ENCODE data around the gene RAP2A. TPM values are rescaled to one million over a fixed set of nuclear protein-coding genes. Genes with fewer than 3 reads are reported as not detected.
A peak's percentile ranks its signal among the peaks of the same experiment; 100 is the strongest.

Gene RAP2A
- total RNA-seq, 2 donors from 2014 or later, result 31.0 to 39.4 TPM

GRCh38 chr13:97434397-97435201, 630 bp downstream of the RAP2A start:
- ATAC-seq (ENCODE audit: insufficient number of reproducible peaks, low FRiP score, low read depth), result no peak
- no peaks in the 10 kb centered on the region for H3K36me3 ChIP-seq
- no peak for TF ChIP-seq CTCF (IDR thresholded peaks at IDR 0.05)
- H3K4me3 ChIP-seq, result peak overlapping the region; percentile 91
- H3K27me3 ChIP-seq (replicated peaks; ENCODE audit: insufficient read depth), result no peaks in the 10 kb centered on the region
- H3K4me1 ChIP-seq (ENCODE audit: control insufficient read depth in 1 of 2, low read depth in 2 of 2), result peaks cover 17 to 33% of the 10 kb centered on the region in 2 donors
- no peak for DNase-seq (ENCODE audit: low spot score)
- H3K27ac ChIP-seq, result peak overlapping the region; percentile 55
- H3K9me3 ChIP-seq, result no peaks in the 10 kb centered on the region

GRCh38 chr13:97435323-97435722, 1.4 kb downstream of the RAP2A start:
- ATAC-seq (ENCODE audit: insufficient number of reproducible peaks, low FRiP score, low read depth) (no peak), DNase-seq (ENCODE audit: low spot score) (no peak)
- Histone ChIP-seq H3K27me3 (replicated peaks; ENCODE audit: insufficient read depth) (no peaks in the 10 kb centered on the region), H3K9me3 (no peaks in the 10 kb centered on the region), H3K36me3 (no peaks in the 10 kb centered on the region), H3K4me3 (peak overlapping the region; percentile 91), H3K27ac (no peak overlapping the region), H3K4me1 (ENCODE audit: control insufficient read depth in 1 of 2, low read depth in 2 of 2) (peaks cover 17 to 33% of the 10 kb centered on the region in 2 donors)
- no peak for TF ChIP-seq CTCF (IDR thresholded peaks at IDR 0.05)

GRCh38 chr13:97435794-97436193, 1.8 kb downstream of the RAP2A start:
- no peak for ATAC-seq (ENCODE audit: insufficient number of reproducible peaks, low FRiP score, low read depth)
- Histone ChIP-seq H3K4me1 (ENCODE audit: control insufficient read depth in 1 of 2, low read depth in 2 of 2) (peaks cover 17 to 33% of the 10 kb centered on the region in 2 donors), H3K4me3 (peak overlapping the region; percentile 91), H3K27me3 (replicated peaks; ENCODE audit: insufficient read depth) (no peaks in the 10 kb centered on the region), H3K9me3 (no peaks in the 10 kb centered on the region), H3K27ac (no peak overlapping the region), H3K36me3 (no peaks in the 10 kb centered on the region)
- no peak for DNase-seq (ENCODE audit: low spot score)
- TF ChIP-seq CTCF (IDR thresholded peaks at IDR 0.05), result no peak

GRCh38 chr13:97436845-97437244, 2.9 kb downstream of the RAP2A start:
- Histone ChIP-seq H3K4me1 (ENCODE audit: control insufficient read depth in 1 of 2, low read depth in 2 of 2) (peaks cover 17 to 33% of the 10 kb centered on the region in 2 donors), H3K4me3 (no peak overlapping the region), H3K27me3 (replicated peaks; ENCODE audit: insufficient read depth) (no peaks in the 10 kb centered on the region), H3K36me3 (no peaks in the 10 kb centered on the region), H3K9me3 (no peaks in the 10 kb centered on the region), H3K27ac (no peak overlapping the region)
- no peak for ATAC-seq (ENCODE audit: insufficient number of reproducible peaks, low FRiP score, low read depth)
- DNase-seq (ENCODE audit: low spot score), result no peak
- no peak for TF ChIP-seq CTCF (IDR thresholded peaks at IDR 0.05)

GRCh38 chr13:97437729-97438128, 3.8 kb downstream of the RAP2A start:
- Histone ChIP-seq H3K4me1 (ENCODE audit: control insufficient read depth in 1 of 2, low read depth in 2 of 2) (peaks cover 17 to 28% of the 10 kb centered on the region in 2 donors), H3K9me3 (no peaks in the 10 kb centered on the region), H3K36me3 (no peaks in the 10 kb centered on the region), H3K27me3 (replicated peaks; ENCODE audit: insufficient read depth) (no peaks in the 10 kb centered on the region), H3K4me3 (no peak overlapping the region), H3K27ac (no peak overlapping the region)
- ATAC-seq (ENCODE audit: insufficient number of reproducible peaks, low FRiP score, low read depth) (no peak), DNase-seq (ENCODE audit: low spot score) (no peak)
- no peak for TF ChIP-seq CTCF (IDR thresholded peaks at IDR 0.05)

Data from thoracic aorta (tissue), 2 donors.